HCT116 (cell line): ENCODE results near the gene KCTD19.

ENCODE experiments used
- CEBPB ChIP-seq: IDR thresholded peaks from 2 replicates; pipeline ENCODE4 v1.6.1; 2012; ENCODE audit warnings: low read depth
- EZH2 ChIP-seq: fragments of 200-600 bp; sonication (generic); IDR thresholded peaks from 2 replicates; pipeline ENCODE4 v1.6.1; 2017; ENCODE audit warnings: antibody characterized with exemption, mixed run types
- JUND ChIP-seq: IDR thresholded peaks from 2 replicates; pipeline ENCODE4 v1.6.1; 2012
- POLR2A ChIP-seq: IDR thresholded peaks from 2 replicates; pipeline ENCODE4 v1.7.0; 2011; ENCODE audit warnings: borderline replicate concordance; ENCODE audit not compliant: insufficient read depth, insufficient read length; ENCODE audit errors: extremely low read depth
- POLR2AphosphoS5 ChIP-seq: IDR thresholded peaks from 2 replicates; pipeline ENCODE4 v1.6.1; 2011; ENCODE audit warnings: mild to moderate bottlenecking, low read depth, low read length, moderate library complexity
- RAD21 ChIP-seq: IDR thresholded peaks from 2 replicates; pipeline ENCODE4 v1.6.1; 2012; ENCODE audit warnings: low read depth, mild to moderate bottlenecking
- ZFX ChIP-seq: fragments of 450-650 bp; IDR thresholded peaks from 2 replicates; pipeline ENCODE4 v1.6.1; 2017
- TF ChIP-seq, protein P1 (sequence below), 3 experiments: fragments of 200-600 bp in 1 of 3; sonication (generic) in 1 of 3; IDR thresholded peaks in 2 of 3; conservative IDR thresholded peaks in 1 of 3; 2 replicates each; pipeline ENCODE4 v1.5.1; 2012 to 2017; ENCODE audit warnings: low read depth in 2 of 3, low read length in 2 of 3, antibody characterized with exemption in 1 of 3, borderline replicate concordance in 1 of 3, control low read depth in 1 of 3, mild to moderate bottlenecking in 1 of 3, mixed read lengths in 1 of 3, mixed run types in 1 of 3, moderate library complexity in 1 of 3; ENCODE audit not compliant: insufficient read depth in 1 of 3
- TF ChIP-seq, protein P2 (sequence below): IDR thresholded peaks from 2 replicates; pipeline ENCODE4 v1.6.1; 2012; ENCODE audit warnings: low read depth
- TF ChIP-seq, protein P3 (sequence below): IDR thresholded peaks from 2 replicates; pipeline ENCODE4 v1.6.1; 2012
- TF ChIP-seq, protein P4 (sequence below): IDR thresholded peaks from 2 replicates; pipeline ENCODE4 v1.6.1; 2012

DNA sequence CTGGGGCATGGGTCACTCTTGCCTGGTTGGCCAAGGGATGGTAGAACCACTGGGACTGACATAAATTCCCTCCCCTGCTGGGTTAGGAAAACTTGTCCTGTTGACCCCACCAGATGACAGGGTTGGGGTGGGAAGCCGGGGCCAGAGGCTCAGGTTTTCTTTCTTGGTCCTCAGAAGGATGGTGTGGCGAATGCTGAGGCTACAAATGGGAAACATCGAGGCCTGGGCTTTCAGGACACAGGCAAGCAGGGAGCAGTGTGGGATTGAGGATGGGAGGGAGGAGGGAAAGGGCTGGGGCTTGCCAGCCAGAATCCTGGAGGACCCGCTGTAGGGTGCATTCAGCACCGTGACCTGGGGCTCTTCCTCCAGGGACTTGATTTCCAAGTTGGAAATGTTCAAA lies 61.7 kb downstream of the KCTD19 start:
- TF ChIP-seq POLR2A (no peak), EZH2 (no peak), POLR2AphosphoS5 (no peak), JUND (no peak), RAD21 (no peak), CEBPB (no peak), ZFX (no peak)
- TF ChIP-seq, protein P1, sequence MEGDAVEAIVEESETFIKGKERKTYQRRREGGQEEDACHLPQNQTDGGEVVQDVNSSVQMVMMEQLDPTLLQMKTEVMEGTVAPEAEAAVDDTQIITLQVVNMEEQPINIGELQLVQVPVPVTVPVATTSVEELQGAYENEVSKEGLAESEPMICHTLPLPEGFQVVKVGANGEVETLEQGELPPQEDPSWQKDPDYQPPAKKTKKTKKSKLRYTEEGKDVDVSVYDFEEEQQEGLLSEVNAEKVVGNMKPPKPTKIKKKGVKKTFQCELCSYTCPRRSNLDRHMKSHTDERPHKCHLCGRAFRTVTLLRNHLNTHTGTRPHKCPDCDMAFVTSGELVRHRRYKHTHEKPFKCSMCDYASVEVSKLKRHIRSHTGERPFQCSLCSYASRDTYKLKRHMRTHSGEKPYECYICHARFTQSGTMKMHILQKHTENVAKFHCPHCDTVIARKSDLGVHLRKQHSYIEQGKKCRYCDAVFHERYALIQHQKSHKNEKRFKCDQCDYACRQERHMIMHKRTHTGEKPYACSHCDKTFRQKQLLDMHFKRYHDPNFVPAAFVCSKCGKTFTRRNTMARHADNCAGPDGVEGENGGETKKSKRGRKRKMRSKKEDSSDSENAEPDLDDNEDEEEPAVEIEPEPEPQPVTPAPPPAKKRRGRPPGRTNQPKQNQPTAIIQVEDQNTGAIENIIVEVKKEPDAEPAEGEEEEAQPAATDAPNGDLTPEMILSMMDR (IDR thresholded peaks at IDR 0.05 in 2 of 3, conservative IDR thresholded peaks at IDR 0.05 in 1 of 3; ENCODE audit: borderline replicate concordance in 1 of 3, insufficient read depth in 1 of 3, low read depth in 2 of 3, low read length in 2 of 3): no peak
- TF ChIP-seq, protein P2, sequence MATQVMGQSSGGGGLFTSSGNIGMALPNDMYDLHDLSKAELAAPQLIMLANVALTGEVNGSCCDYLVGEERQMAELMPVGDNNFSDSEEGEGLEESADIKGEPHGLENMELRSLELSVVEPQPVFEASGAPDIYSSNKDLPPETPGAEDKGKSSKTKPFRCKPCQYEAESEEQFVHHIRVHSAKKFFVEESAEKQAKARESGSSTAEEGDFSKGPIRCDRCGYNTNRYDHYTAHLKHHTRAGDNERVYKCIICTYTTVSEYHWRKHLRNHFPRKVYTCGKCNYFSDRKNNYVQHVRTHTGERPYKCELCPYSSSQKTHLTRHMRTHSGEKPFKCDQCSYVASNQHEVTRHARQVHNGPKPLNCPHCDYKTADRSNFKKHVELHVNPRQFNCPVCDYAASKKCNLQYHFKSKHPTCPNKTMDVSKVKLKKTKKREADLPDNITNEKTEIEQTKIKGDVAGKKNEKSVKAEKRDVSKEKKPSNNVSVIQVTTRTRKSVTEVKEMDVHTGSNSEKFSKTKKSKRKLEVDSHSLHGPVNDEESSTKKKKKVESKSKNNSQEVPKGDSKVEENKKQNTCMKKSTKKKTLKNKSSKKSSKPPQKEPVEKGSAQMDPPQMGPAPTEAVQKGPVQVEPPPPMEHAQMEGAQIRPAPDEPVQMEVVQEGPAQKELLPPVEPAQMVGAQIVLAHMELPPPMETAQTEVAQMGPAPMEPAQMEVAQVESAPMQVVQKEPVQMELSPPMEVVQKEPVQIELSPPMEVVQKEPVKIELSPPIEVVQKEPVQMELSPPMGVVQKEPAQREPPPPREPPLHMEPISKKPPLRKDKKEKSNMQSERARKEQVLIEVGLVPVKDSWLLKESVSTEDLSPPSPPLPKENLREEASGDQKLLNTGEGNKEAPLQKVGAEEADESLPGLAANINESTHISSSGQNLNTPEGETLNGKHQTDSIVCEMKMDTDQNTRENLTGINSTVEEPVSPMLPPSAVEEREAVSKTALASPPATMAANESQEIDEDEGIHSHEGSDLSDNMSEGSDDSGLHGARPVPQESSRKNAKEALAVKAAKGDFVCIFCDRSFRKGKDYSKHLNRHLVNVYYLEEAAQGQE: no peak
- TF ChIP-seq, protein P3, sequence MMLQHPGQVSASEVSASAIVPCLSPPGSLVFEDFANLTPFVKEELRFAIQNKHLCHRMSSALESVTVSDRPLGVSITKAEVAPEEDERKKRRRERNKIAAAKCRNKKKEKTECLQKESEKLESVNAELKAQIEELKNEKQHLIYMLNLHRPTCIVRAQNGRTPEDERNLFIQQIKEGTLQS: no peak
- TF ChIP-seq, protein P4, sequence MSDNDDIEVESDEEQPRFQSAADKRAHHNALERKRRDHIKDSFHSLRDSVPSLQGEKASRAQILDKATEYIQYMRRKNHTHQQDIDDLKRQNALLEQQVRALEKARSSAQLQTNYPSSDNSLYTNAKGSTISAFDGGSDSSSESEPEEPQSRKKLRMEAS: no peak
